Gastroesophageal sphincter (tissue), 3 donors: ENCODE measurements around the gene TMX3.

Experiments used
- EP300 ChIP-seq: sonication (generic); formaldehyde crosslinking; IDR thresholded peaks from one replicate; pipeline ENCODE4 v1.6.1; 2017; ENCODE audit warnings: antibody characterized with exemption, mild to moderate bottlenecking
- POLR2A ChIP-seq, 2 donors: fragments of 450-650 bp; IDR thresholded peaks; one replicate each; pipeline ENCODE4 v1.6.1; 2017; ENCODE audit warnings: antibody characterized with exemption in 2 of 2, mild to moderate bottlenecking in 2 of 2, moderate library complexity in 1 of 2
- POLR2AphosphoS5 ChIP-seq: sonication (generic); formaldehyde crosslinking; IDR thresholded peaks from one replicate; pipeline ENCODE4 v1.6.1; 2017; ENCODE audit warnings: antibody characterized with exemption
- TF ChIP-seq, protein P1 (sequence below), 4 experiments: fragments of 200-600 bp in 2 of 4; fragments of 450-650 bp in 2 of 4; sonication (generic) in 1 of 4; IDR thresholded peaks; one replicate each; pipeline ENCODE4 v1.5.1; 2017 to 2019; ENCODE audit warnings: antibody characterized with exemption in 4 of 4, mild to moderate bottlenecking in 2 of 4, moderate library complexity in 2 of 4

GRCh38 chr18:68642003-68642402, 72.9 kb downstream of the TMX3 start:
- TF ChIP-seq, protein P1, sequence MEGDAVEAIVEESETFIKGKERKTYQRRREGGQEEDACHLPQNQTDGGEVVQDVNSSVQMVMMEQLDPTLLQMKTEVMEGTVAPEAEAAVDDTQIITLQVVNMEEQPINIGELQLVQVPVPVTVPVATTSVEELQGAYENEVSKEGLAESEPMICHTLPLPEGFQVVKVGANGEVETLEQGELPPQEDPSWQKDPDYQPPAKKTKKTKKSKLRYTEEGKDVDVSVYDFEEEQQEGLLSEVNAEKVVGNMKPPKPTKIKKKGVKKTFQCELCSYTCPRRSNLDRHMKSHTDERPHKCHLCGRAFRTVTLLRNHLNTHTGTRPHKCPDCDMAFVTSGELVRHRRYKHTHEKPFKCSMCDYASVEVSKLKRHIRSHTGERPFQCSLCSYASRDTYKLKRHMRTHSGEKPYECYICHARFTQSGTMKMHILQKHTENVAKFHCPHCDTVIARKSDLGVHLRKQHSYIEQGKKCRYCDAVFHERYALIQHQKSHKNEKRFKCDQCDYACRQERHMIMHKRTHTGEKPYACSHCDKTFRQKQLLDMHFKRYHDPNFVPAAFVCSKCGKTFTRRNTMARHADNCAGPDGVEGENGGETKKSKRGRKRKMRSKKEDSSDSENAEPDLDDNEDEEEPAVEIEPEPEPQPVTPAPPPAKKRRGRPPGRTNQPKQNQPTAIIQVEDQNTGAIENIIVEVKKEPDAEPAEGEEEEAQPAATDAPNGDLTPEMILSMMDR (IDR thresholded peaks at IDR 0.05) = no peak
- TF ChIP-seq EP300 = no peak
- TF ChIP-seq POLR2A (IDR thresholded peaks at IDR 0.05) = no peak
- no peak for TF ChIP-seq POLR2AphosphoS5
